ENCODE results near the gene TCERG1L. TPM values are rescaled to one million over a fixed set of nuclear protein-coding genes. Genes with fewer than 3 reads are reported as not detected.

The TCERG1L gene
- total RNA-seq, 1 experiment from 2014 or later, result not detected

DNA sequence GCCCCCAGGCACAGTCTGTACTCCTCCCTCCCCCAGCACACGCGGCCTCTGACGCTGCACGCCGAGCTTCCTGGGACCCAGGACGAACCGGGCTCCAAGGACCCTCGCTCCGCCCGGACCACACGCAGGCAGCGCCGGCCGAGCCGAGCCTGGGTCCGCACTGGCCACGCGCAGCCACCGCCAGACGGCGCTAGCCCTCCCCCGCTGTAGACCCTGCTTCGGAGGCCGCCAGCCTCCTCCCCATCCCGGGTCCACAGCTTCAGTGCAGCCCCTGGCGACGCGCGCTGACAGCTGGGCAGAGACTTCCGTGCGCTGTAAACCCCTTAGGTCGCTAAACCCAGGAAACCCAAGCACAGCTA is 936 bp upstream of the TCERG1L start:
- H3K4me2 ChIP-seq (ENCODE audit: low read depth, low read length, poor library complexity, severe bottlenecking), result no peak overlapping the region
- H3K79me2 ChIP-seq (ENCODE audit: low read length), result no peaks in the 10 kb centered on the region
- no peak overlapping the region for H3K4me3 ChIP-seq (ENCODE audit: low read length)
- DNase-seq, result no peak
- H3K27ac ChIP-seq (ENCODE audit: low read length), result no peak overlapping the region
- H3K27me3 ChIP-seq (ENCODE audit: low read length), result no peaks in the 10 kb centered on the region
- H4K20me1 ChIP-seq (ENCODE audit: insufficient read depth, low read depth, low read length), result no peaks in the 10 kb centered on the region
- no peak overlapping the region for H3K9ac ChIP-seq (ENCODE audit: low read length)
- H3K9me2 ChIP-seq (replicated peaks; ENCODE audit: insufficient read depth, low read length), result no peaks in the 10 kb centered on the region
- H3K9me3 ChIP-seq (ENCODE audit: low read length), result no peaks in the 10 kb centered on the region
- H3K4me1 ChIP-seq (ENCODE audit: low read length), result no peaks in the 10 kb centered on the region
- no peaks in the 10 kb centered on the region for H3K36me3 ChIP-seq (ENCODE audit: insufficient read depth, low read length)
- H2AFZ ChIP-seq (ENCODE audit: low read length), result no peak overlapping the region

DNA sequence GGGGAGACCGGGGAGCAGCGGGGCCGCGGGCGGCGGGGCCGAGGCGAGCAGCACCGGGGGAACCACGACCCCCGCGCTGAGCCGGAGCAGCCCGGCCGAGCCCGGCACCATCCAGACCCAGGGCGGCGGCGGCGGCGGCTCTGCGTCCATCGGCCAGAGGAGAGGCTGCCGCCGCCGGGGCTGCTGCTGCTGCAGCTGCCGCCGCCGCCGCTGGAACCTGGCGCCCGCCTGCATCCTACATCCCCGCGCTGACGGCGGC is 190 bp downstream of the TCERG1L start:
- no peaks in the 10 kb centered on the region for H3K36me3 ChIP-seq (ENCODE audit: insufficient read depth, low read length)
- H3K4me1 ChIP-seq (ENCODE audit: low read length), result no peaks in the 10 kb centered on the region
- no peak overlapping the region for H3K9ac ChIP-seq (ENCODE audit: low read length)
- H3K4me3 ChIP-seq (ENCODE audit: low read length), result no peak overlapping the region
- H3K9me3 ChIP-seq (ENCODE audit: low read length), result no peaks in the 10 kb centered on the region
- H3K4me2 ChIP-seq (ENCODE audit: low read depth, low read length, poor library complexity, severe bottlenecking), result no peak overlapping the region
- DNase-seq, result no peak
- H2AFZ ChIP-seq (ENCODE audit: low read length), result no peak overlapping the region
- no peaks in the 10 kb centered on the region for H3K79me2 ChIP-seq (ENCODE audit: low read length)
- H3K27me3 ChIP-seq (ENCODE audit: low read length), result no peaks in the 10 kb centered on the region
- no peaks in the 10 kb centered on the region for H4K20me1 ChIP-seq (ENCODE audit: insufficient read depth, low read depth, low read length)
- no peaks in the 10 kb centered on the region for H3K9me2 ChIP-seq (replicated peaks; ENCODE audit: insufficient read depth, low read length)
- H3K27ac ChIP-seq (ENCODE audit: low read length), result no peak overlapping the region

GRCh38 chr10:131310551-131311401 is 745 bp downstream of the TCERG1L start:
- Histone ChIP-seq H4K20me1 (ENCODE audit: insufficient read depth, low read depth, low read length) (no peaks in the 10 kb centered on the region), H3K9me3 (ENCODE audit: low read length) (no peaks in the 10 kb centered on the region), H3K9me2 (replicated peaks; ENCODE audit: insufficient read depth, low read length) (no peaks in the 10 kb centered on the region), H3K4me2 (ENCODE audit: low read depth, low read length, poor library complexity, severe bottlenecking) (no peak overlapping the region), H3K4me1 (ENCODE audit: low read length) (no peaks in the 10 kb centered on the region), H3K79me2 (ENCODE audit: low read length) (no peaks in the 10 kb centered on the region), H3K4me3 (ENCODE audit: low read length) (no peak overlapping the region), H3K27ac (ENCODE audit: low read length) (no peak overlapping the region), H2AFZ (ENCODE audit: low read length) (no peak overlapping the region), H3K36me3 (ENCODE audit: insufficient read depth, low read length) (no peaks in the 10 kb centered on the region), H3K27me3 (ENCODE audit: low read length) (no peaks in the 10 kb centered on the region), H3K9ac (ENCODE audit: low read length) (no peak overlapping the region)
- DNase-seq, result no peak

GRCh38 chr10:131310142-131310541 is 1.4 kb downstream of the TCERG1L start:
- no peak overlapping the region for H3K27ac ChIP-seq (ENCODE audit: low read length)
- H4K20me1 ChIP-seq (ENCODE audit: insufficient read depth, low read depth, low read length), result no peaks in the 10 kb centered on the region
- H3K4me2 ChIP-seq (ENCODE audit: low read depth, low read length, poor library complexity, severe bottlenecking), result no peak overlapping the region
- H2AFZ ChIP-seq (ENCODE audit: low read length), result no peak overlapping the region
- no peaks in the 10 kb centered on the region for H3K4me1 ChIP-seq (ENCODE audit: low read length)
- no peaks in the 10 kb centered on the region for H3K9me2 ChIP-seq (replicated peaks; ENCODE audit: insufficient read depth, low read length)
- no peaks in the 10 kb centered on the region for H3K36me3 ChIP-seq (ENCODE audit: insufficient read depth, low read length)
- no peak overlapping the region for H3K4me3 ChIP-seq (ENCODE audit: low read length)
- H3K79me2 ChIP-seq (ENCODE audit: low read length), result no peaks in the 10 kb centered on the region
- DNase-seq, result peak; percentile 48
- no peaks in the 10 kb centered on the region for H3K27me3 ChIP-seq (ENCODE audit: low read length)
- no peaks in the 10 kb centered on the region for H3K9me3 ChIP-seq (ENCODE audit: low read length)
- H3K9ac ChIP-seq (ENCODE audit: low read length), result no peak overlapping the region

DNA sequence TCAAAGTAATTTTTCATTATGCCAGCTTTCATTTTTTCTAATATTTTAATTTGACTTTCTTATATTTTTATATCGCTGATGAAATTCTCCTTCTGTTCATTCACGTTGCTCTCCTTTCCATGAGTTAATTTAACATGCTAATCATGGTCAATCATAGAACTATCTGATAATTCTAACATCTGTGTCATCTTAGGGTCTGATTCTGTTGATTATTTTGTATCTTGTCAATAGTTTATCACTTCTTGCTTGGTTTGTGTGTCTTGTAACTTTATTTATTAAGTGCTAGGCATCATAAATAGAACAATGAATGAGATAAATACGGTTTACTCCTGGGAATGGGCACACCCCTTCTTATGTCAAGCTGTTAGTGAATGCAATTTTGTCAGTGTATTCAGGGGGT is 11.0 kb downstream of the TCERG1L start:
- H3K4me3 ChIP-seq (ENCODE audit: low read length), result no peak overlapping the region
- no peaks in the 10 kb centered on the region for H4K20me1 ChIP-seq (ENCODE audit: insufficient read depth, low read depth, low read length)
- H3K27ac ChIP-seq (ENCODE audit: low read length), result no peak overlapping the region
- 0 out of 2 replicates have a peak, but pooled peaks cover 4% of the 10 kb centered on the region for H3K27me3 ChIP-seq (ENCODE audit: low read length)
- DNase-seq, result no peak
- no peak overlapping the region for H3K9ac ChIP-seq (ENCODE audit: low read length)
- peaks cover 7% of the 10 kb centered on the region for H3K9me3 ChIP-seq (ENCODE audit: low read length)
- H3K79me2 ChIP-seq (ENCODE audit: low read length), result no peaks in the 10 kb centered on the region
- no peak overlapping the region for H3K4me2 ChIP-seq (ENCODE audit: low read depth, low read length, poor library complexity, severe bottlenecking)
- no peaks in the 10 kb centered on the region for H3K4me1 ChIP-seq (ENCODE audit: low read length)
- no peak overlapping the region for H2AFZ ChIP-seq (ENCODE audit: low read length)
- H3K36me3 ChIP-seq (ENCODE audit: insufficient read depth, low read length), result no peaks in the 10 kb centered on the region
- no peaks in the 10 kb centered on the region for H3K9me2 ChIP-seq (replicated peaks; ENCODE audit: insufficient read depth, low read length)

DNA sequence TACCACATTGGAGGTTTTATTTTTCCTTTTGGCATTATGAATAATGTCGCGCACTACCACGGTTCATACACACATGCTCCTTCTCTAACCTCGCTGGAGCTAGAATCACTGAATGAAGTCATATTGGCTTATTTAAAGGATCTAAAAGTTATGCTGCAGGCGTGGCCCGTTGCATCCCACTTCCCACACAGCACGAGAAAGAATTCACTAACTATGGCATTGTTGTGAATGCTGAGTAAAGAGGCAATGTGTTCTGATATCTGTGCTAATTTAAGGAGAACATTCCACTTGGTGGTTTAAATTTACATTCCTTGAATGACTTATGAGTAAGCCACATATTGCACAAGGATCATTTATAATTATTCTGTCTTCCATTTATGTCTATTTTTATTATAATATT is 20.7 kb downstream of the TCERG1L start:
- Histone ChIP-seq H3K27ac (ENCODE audit: low read length) (no peak overlapping the region), H3K9me2 (replicated peaks; ENCODE audit: insufficient read depth, low read length) (no peaks in the 10 kb centered on the region), H3K27me3 (ENCODE audit: low read length) (no peaks in the 10 kb centered on the region), H3K9me3 (ENCODE audit: low read length) (no peaks in the 10 kb centered on the region), H3K79me2 (ENCODE audit: low read length) (no peaks in the 10 kb centered on the region), H3K4me3 (ENCODE audit: low read length) (no peak overlapping the region), H3K4me1 (ENCODE audit: low read length) (no peaks in the 10 kb centered on the region), H3K4me2 (ENCODE audit: low read depth, low read length, poor library complexity, severe bottlenecking) (no peak overlapping the region), H4K20me1 (ENCODE audit: insufficient read depth, low read depth, low read length) (no peaks in the 10 kb centered on the region), H3K9ac (ENCODE audit: low read length) (no peak overlapping the region), H2AFZ (ENCODE audit: low read length) (no peak overlapping the region), H3K36me3 (ENCODE audit: insufficient read depth, low read length) (no peaks in the 10 kb centered on the region)
- DNase-seq, result no peak

DNA sequence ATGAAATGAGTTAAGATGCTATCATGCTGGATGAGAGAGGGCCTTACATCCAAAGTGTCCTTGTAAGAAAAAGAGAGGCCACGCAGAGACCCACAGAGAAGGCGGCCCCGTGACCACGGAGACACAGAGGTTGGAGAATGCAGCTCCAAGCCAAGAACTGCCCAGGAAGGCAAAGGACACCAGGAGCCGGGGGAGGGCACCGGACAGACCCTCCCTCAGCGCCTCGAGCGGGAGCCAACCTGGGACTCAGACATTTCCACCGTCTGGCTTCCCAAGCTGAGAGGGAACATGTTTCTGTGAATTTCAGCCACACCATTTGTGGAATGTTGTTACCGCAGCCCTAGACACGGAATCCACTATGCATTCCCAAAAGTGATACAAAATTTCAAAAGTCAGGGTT is 22.9 kb downstream of the TCERG1L start:
- Histone ChIP-seq H3K79me2 (ENCODE audit: low read length) (no peaks in the 10 kb centered on the region), H3K27me3 (ENCODE audit: low read length) (no peaks in the 10 kb centered on the region), H3K4me2 (ENCODE audit: low read depth, low read length, poor library complexity, severe bottlenecking) (no peak overlapping the region), H3K36me3 (ENCODE audit: insufficient read depth, low read length) (no peaks in the 10 kb centered on the region), H3K27ac (ENCODE audit: low read length) (no peak overlapping the region), H2AFZ (ENCODE audit: low read length) (no peak overlapping the region), H4K20me1 (ENCODE audit: insufficient read depth, low read depth, low read length) (no peaks in the 10 kb centered on the region), H3K9me3 (ENCODE audit: low read length) (no peaks in the 10 kb centered on the region), H3K9ac (ENCODE audit: low read length) (no peak overlapping the region), H3K4me3 (ENCODE audit: low read length) (no peak overlapping the region), H3K9me2 (replicated peaks; ENCODE audit: insufficient read depth, low read length) (no peaks in the 10 kb centered on the region), H3K4me1 (ENCODE audit: low read length) (no peaks in the 10 kb centered on the region)
- no peak for DNase-seq

- H3K36me3 ChIP-seq (ENCODE audit: insufficient read depth, low read length), result no peaks in the 10 kb centered on the region
- no peaks in the 10 kb centered on the region for H3K9me2 ChIP-seq (replicated peaks; ENCODE audit: insufficient read depth, low read length)
- H4K20me1 ChIP-seq (ENCODE audit: insufficient read depth, low read depth, low read length), result no peaks in the 10 kb centered on the region
- H3K79me2 ChIP-seq (ENCODE audit: low read length), result no peaks in the 10 kb centered on the region
- no peak overlapping the region for H3K27ac ChIP-seq (ENCODE audit: low read length)
- DNase-seq, result no peak
- H3K4me3 ChIP-seq (ENCODE audit: low read length), result no peak overlapping the region
- H3K9me3 ChIP-seq (ENCODE audit: low read length), result no peaks in the 10 kb centered on the region
- H2AFZ ChIP-seq (ENCODE audit: low read length), result no peak overlapping the region
- H3K4me2 ChIP-seq (ENCODE audit: low read depth, low read length, poor library complexity, severe bottlenecking), result no peak overlapping the region
- H3K9ac ChIP-seq (ENCODE audit: low read length), result no peak overlapping the region
- H3K27me3 ChIP-seq (ENCODE audit: low read length), result no peaks in the 10 kb centered on the region
- no peaks in the 10 kb centered on the region for H3K4me1 ChIP-seq (ENCODE audit: low read length)
Observed at GRCh38 chr10:131282961-131283360, 28.6 kb downstream of the TCERG1L start.

Data from Karpas-422 (cell line).